ENCODE data around the gene SEPSECS.

DNA sequence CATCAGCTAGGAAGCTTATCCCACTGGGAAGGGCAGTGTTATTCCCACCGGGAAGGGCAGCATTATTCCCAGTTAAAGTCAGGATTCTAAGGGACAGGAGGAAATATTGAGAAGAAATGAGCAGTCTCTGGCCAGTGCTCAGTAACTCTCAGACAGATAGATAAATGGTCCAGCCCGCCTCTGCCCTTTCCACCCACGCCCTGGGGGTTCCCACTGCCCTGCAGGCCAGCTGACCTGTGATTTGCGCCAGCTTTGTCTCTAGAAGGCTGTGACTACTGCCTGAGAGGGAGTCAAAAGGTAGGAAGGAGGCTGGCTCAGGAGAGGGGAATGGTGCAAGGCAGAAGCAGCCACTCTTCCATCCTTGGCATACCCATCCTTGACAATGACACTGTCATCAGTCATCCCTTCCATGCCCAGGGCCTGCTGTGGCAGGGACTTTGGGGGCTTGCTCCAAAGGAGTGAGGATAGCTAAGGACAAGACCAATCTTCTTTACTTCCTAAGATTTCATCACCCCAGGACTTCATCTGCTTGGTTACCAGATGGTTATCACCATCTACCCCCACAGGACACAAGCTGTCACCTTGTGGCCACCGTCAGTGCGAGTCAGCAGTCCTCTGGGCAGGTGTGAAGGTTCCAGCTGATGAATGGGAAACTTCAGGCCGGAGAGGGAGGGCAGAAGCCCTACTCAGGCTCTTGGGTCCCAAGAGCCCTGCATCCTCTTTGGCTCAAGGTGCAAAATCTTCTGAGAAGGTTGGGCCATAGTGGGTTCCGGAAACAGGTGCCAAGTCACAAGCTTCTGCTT is 49.5 kb downstream of the SEPSECS start:
- no peak for TF ChIP-seq MYC (IDR thresholded peaks at IDR 0.05; ENCODE audit: low read depth, low read length)
- TF ChIP-seq, protein P1, sequence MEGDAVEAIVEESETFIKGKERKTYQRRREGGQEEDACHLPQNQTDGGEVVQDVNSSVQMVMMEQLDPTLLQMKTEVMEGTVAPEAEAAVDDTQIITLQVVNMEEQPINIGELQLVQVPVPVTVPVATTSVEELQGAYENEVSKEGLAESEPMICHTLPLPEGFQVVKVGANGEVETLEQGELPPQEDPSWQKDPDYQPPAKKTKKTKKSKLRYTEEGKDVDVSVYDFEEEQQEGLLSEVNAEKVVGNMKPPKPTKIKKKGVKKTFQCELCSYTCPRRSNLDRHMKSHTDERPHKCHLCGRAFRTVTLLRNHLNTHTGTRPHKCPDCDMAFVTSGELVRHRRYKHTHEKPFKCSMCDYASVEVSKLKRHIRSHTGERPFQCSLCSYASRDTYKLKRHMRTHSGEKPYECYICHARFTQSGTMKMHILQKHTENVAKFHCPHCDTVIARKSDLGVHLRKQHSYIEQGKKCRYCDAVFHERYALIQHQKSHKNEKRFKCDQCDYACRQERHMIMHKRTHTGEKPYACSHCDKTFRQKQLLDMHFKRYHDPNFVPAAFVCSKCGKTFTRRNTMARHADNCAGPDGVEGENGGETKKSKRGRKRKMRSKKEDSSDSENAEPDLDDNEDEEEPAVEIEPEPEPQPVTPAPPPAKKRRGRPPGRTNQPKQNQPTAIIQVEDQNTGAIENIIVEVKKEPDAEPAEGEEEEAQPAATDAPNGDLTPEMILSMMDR (IDR thresholded peaks at IDR 0.05; ENCODE audit: extremely low read depth in 1 of 2, insufficient read depth in 1 of 2, low read depth in 1 of 2, low read length in 2 of 2): no peak
- TF ChIP-seq POLR2A (IDR thresholded peaks at IDR 0.05; ENCODE audit: low read depth, low read length): no peak
- no peak for TF ChIP-seq EZH2 (IDR thresholded peaks at IDR 0.05; ENCODE audit: borderline replicate concordance, low read depth, low read length, severe bottlenecking)
- TF ChIP-seq POLR2AphosphoS5 (IDR thresholded peaks at IDR 0.05; ENCODE audit: insufficient read depth, low read depth, low read length): no peak
- TF ChIP-seq JUN (IDR thresholded peaks at IDR 0.05; ENCODE audit: borderline replicate concordance, insufficient read depth, insufficient read length, low read depth): no peak
